ACC112 (cell line): ENCODE data around the gene HDAC4.

Source experiments
- H2AFZ ChIP-seq: fragments of 200-600 bp; sonication (generic); one replicate; pipeline ENCODE4 v1.6.0; 2017; ENCODE audit warnings: antibody characterized with exemption, low read length; ENCODE audit not compliant: unreplicated experiment
- H3K27ac ChIP-seq: fragments of 200-600 bp; sonication (generic); 2 replicates; pipeline ENCODE4 v1.5.1; 2014; ENCODE audit warnings: low read depth, mild to moderate bottlenecking, antibody characterized with exemption, low read length, moderate library complexity
- H3K27me3 ChIP-seq: fragments of 200-600 bp; sonication (generic); 2 replicates; pipeline ENCODE4 v1.6.1; 2014; ENCODE audit warnings: mild to moderate bottlenecking, antibody characterized with exemption, low read length, moderate library complexity, mixed read lengths; ENCODE audit not compliant: insufficient read depth
- H3K36me3 ChIP-seq: fragments of 200-600 bp; sonication (generic); 2 replicates; pipeline ENCODE4 v1.6.1; 2016; ENCODE audit warnings: mild to moderate bottlenecking, antibody characterized with exemption, low read length, moderate library complexity, mixed read lengths; ENCODE audit not compliant: insufficient read depth
- H3K4me1 ChIP-seq: fragments of 200-600 bp; sonication (generic); one replicate; pipeline ENCODE4 v1.6.1; 2016; ENCODE audit warnings: low read length, mixed read lengths; ENCODE audit not compliant: insufficient read depth, unreplicated experiment, control insufficient read depth
- H3K4me3 ChIP-seq: fragments of 200-600 bp; sonication (generic); 2 replicates; pipeline ENCODE4 v1.5.1; 2014; ENCODE audit warnings: mild to moderate bottlenecking, low read depth, low read length
- H3K79me2 ChIP-seq: fragments of 200-600 bp; sonication (generic); one replicate; pipeline ENCODE4 v1.6.0; 2016; ENCODE audit warnings: low read length; ENCODE audit not compliant: control insufficient read depth, unreplicated experiment, insufficient read depth

HDAC4 gene

GRCh38 chr2:239266434-239266766, 134.4 kb downstream of the HDAC4 start:
- Histone ChIP-seq H2AFZ (no peak overlapping the region), H3K27ac (no peak overlapping the region), H3K79me2 (peaks cover 14% of the 10 kb centered on the region), H3K36me3 (no peaks in the 10 kb centered on the region), H3K4me3 (no peak overlapping the region), H3K27me3 (no peaks in the 10 kb centered on the region), H3K4me1 (peaks cover 37% of the 10 kb centered on the region)

- no peaks in the 10 kb centered on the region for H3K27me3 ChIP-seq
- no peak overlapping the region for H3K4me3 ChIP-seq
- H3K4me1 ChIP-seq, result peaks cover 37% of the 10 kb centered on the region
- peak overlapping the region; percentile 15; the same call in 1 of the 2 replicates for H3K27ac ChIP-seq
- peaks cover 14% of the 10 kb centered on the region for H3K79me2 ChIP-seq
- no peak overlapping the region for H2AFZ ChIP-seq
- no peaks in the 10 kb centered on the region for H3K36me3 ChIP-seq
Observed at GRCh38 chr2:239265681-239266433, 135.0 kb downstream of the HDAC4 start.

GRCh38 chr2:239264838-239265651, 135.8 kb downstream of the HDAC4 start:
- H3K36me3 ChIP-seq, result no peaks in the 10 kb centered on the region
- no peak overlapping the region for H3K4me3 ChIP-seq
- H2AFZ ChIP-seq, result no peak overlapping the region
- peaks cover 14% of the 10 kb centered on the region for H3K79me2 ChIP-seq
- H3K4me1 ChIP-seq, result peaks cover 37% of the 10 kb centered on the region
- no peaks in the 10 kb centered on the region for H3K27me3 ChIP-seq
- peak overlapping the region; percentile 38 for H3K27ac ChIP-seq

- peaks cover 14% of the 10 kb centered on the region for H3K79me2 ChIP-seq
- H3K27ac ChIP-seq, result peak overlapping the region; percentile 38
- peaks cover 37% of the 10 kb centered on the region for H3K4me1 ChIP-seq
- H3K4me3 ChIP-seq, result no peak overlapping the region
- H2AFZ ChIP-seq, result no peak overlapping the region
- H3K27me3 ChIP-seq, result no peaks in the 10 kb centered on the region
- no peaks in the 10 kb centered on the region for H3K36me3 ChIP-seq
Observed at GRCh38 chr2:239264492-239264837, 136.4 kb downstream of the HDAC4 start.

GRCh38 chr2:239263669-239264491, 136.9 kb downstream of the HDAC4 start:
- Histone ChIP-seq H3K4me3 (no peak overlapping the region), H2AFZ (no peak overlapping the region), H3K27ac (no peak overlapping the region), H3K36me3 (no peaks in the 10 kb centered on the region), H3K27me3 (no peaks in the 10 kb centered on the region), H3K4me1 (peaks cover 37% of the 10 kb centered on the region), H3K79me2 (peaks cover 14% of the 10 kb centered on the region)

- Histone ChIP-seq H3K36me3 (no peaks in the 10 kb centered on the region), H2AFZ (no peak overlapping the region), H3K4me1 (peaks cover 34% of the 10 kb centered on the region), H3K27ac (no peak overlapping the region), H3K27me3 (no peaks in the 10 kb centered on the region), H3K4me3 (no peak overlapping the region), H3K79me2 (peaks cover 14% of the 10 kb centered on the region)
Observed at GRCh38 chr2:239263231-239263630, 137.6 kb downstream of the HDAC4 start.

- no peaks in the 10 kb centered on the region for H3K36me3 ChIP-seq
- H3K4me3 ChIP-seq, result no peak overlapping the region
- H3K27me3 ChIP-seq, result no peaks in the 10 kb centered on the region
- no peak overlapping the region for H3K27ac ChIP-seq
- no peak overlapping the region for H2AFZ ChIP-seq
- H3K4me1 ChIP-seq, result peaks cover 28% of the 10 kb centered on the region
- H3K79me2 ChIP-seq, result peaks cover 14% of the 10 kb centered on the region
Observed at GRCh38 chr2:239262484-239263230, 138.2 kb downstream of the HDAC4 start.

- H2AFZ ChIP-seq, result no peak overlapping the region
- H3K36me3 ChIP-seq, result no peaks in the 10 kb centered on the region
- no peak overlapping the region for H3K27ac ChIP-seq
- peaks cover 12% of the 10 kb centered on the region for H3K79me2 ChIP-seq
- no peak overlapping the region for H3K4me3 ChIP-seq
- H3K4me1 ChIP-seq, result peaks cover 26% of the 10 kb centered on the region
- no peaks in the 10 kb centered on the region for H3K27me3 ChIP-seq
Observed at GRCh38 chr2:239261796-239262483, 138.9 kb downstream of the HDAC4 start.

GRCh38 chr2:239261356-239261755, 139.5 kb downstream of the HDAC4 start:
- H2AFZ ChIP-seq, result no peak overlapping the region
- no peaks in the 10 kb centered on the region for H3K27me3 ChIP-seq
- no peaks in the 10 kb centered on the region for H3K36me3 ChIP-seq
- H3K4me3 ChIP-seq, result no peak overlapping the region
- peaks cover 8% of the 10 kb centered on the region for H3K79me2 ChIP-seq
- no peak overlapping the region for H3K27ac ChIP-seq
- H3K4me1 ChIP-seq, result peaks cover 22% of the 10 kb centered on the region
